Lower leg skin (tissue), 3 donors: ENCODE data around the gene RPAIN.

Experiments
- CTCF ChIP-seq, 3 donors: fragments of 450-650 bp; IDR thresholded peaks; one replicate each; pipeline ENCODE4 v1.5.1; 2016; ENCODE audit warnings: antibody characterized with exemption in 3 of 3, mild to moderate bottlenecking in 3 of 3, moderate library complexity in 2 of 3
- POLR2A ChIP-seq, 2 donors: fragments of 450-650 bp; IDR thresholded peaks; one replicate each; pipeline ENCODE4 v1.6.1; 2016 to 2017; ENCODE audit warnings: antibody characterized with exemption in 2 of 2, mild to moderate bottlenecking in 1 of 2, moderate library complexity in 1 of 2

DNA sequence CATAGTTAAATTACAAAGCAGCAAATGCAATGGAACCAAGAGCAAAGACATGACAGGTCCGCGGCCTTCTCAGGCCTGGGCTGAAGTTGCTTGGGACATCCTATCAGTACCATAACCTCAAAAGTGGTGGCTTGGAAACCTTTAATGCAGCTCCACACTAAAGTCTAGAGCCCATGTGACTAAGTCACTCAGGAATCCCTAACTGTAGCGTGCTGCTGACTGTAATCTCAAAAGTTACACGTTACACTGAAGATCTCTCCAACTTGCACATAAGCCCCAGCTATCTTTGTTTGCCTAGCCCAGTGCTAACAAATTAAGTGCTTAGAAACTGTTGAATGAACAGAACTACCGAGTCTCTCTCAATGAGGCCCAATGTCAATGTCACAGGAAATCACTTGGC lies 28.3 kb upstream of the RPAIN start:
- TF ChIP-seq POLR2A (IDR thresholded peaks at IDR 0.05) = no peak
- no peak for TF ChIP-seq CTCF (IDR thresholded peaks at IDR 0.05)
